ENCODE data around the gene IL12RB2. TPM values are rescaled to one million over a fixed set of nuclear protein-coding genes. Genes with fewer than 3 reads are reported as not detected.

The IL12RB2 gene
- total RNA-seq, 1 experiment from 2014 or later, result not detected

DNA sequence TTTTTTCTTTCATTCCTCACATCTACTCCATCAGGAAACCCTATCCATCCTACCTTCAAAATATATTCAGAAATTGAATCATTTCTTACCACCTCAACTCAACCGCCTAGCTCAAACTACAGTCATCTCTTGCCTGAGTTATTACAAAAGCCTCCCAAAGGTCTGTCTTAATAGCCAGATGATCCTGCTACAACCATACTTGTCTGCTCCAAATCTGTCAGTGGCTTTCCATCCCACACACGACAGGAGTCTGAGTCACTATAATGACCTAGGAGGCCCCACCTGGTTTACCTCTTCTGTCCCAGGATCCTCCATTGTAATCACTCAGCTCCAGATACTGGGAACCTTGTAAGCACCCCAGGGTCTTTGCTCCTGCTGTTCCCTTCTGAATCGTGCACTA, 37.1 kb upstream of the IL12RB2 start:
- H3K4me1 ChIP-seq (replicated peaks; ENCODE audit: insufficient read depth), result no peaks in the 10 kb centered on the region
- no peak overlapping the region for H3K27ac ChIP-seq
- H3K4me2 ChIP-seq, result no peak overlapping the region
- TF ChIP-seq, protein P1, sequence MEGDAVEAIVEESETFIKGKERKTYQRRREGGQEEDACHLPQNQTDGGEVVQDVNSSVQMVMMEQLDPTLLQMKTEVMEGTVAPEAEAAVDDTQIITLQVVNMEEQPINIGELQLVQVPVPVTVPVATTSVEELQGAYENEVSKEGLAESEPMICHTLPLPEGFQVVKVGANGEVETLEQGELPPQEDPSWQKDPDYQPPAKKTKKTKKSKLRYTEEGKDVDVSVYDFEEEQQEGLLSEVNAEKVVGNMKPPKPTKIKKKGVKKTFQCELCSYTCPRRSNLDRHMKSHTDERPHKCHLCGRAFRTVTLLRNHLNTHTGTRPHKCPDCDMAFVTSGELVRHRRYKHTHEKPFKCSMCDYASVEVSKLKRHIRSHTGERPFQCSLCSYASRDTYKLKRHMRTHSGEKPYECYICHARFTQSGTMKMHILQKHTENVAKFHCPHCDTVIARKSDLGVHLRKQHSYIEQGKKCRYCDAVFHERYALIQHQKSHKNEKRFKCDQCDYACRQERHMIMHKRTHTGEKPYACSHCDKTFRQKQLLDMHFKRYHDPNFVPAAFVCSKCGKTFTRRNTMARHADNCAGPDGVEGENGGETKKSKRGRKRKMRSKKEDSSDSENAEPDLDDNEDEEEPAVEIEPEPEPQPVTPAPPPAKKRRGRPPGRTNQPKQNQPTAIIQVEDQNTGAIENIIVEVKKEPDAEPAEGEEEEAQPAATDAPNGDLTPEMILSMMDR (conservative IDR thresholded peaks at IDR 0.05), result no peak
- no peaks in the 10 kb centered on the region for H4K20me1 ChIP-seq (ENCODE audit: insufficient read depth)
- no TSS peak for BruUV-seq (replicated peaks)
- H3K9me3 ChIP-seq (ENCODE audit: insufficient read depth, low read depth), result no peaks in the 10 kb centered on the region
- ChIA-PET POLR2A (ENCODE audit: unreplicated experiment) (no interaction called here), CTCF (no interaction called here)
- no peaks in the 10 kb centered on the region for H3K9me2 ChIP-seq (ENCODE audit: insufficient read depth)
- no peak for DNase-seq
- H3K79me2 ChIP-seq (ENCODE audit: low read depth), result no peaks in the 10 kb centered on the region
- H3K27me3 ChIP-seq (ENCODE audit: insufficient read depth, low read depth), result no peaks in the 10 kb centered on the region
- intact Hi-C loops (cut with micrococcal nuclease; ENCODE audit: unreplicated experiment), result no loop called here
- no peak overlapping the region for H3K4me3 ChIP-seq
- H2AFZ ChIP-seq, result no peak overlapping the region
- no peaks in the 10 kb centered on the region for H3F3A ChIP-seq (ENCODE audit: insufficient read depth, low read depth)
- H3K36me3 ChIP-seq (ENCODE audit: low read depth), result no peaks in the 10 kb centered on the region

DNA sequence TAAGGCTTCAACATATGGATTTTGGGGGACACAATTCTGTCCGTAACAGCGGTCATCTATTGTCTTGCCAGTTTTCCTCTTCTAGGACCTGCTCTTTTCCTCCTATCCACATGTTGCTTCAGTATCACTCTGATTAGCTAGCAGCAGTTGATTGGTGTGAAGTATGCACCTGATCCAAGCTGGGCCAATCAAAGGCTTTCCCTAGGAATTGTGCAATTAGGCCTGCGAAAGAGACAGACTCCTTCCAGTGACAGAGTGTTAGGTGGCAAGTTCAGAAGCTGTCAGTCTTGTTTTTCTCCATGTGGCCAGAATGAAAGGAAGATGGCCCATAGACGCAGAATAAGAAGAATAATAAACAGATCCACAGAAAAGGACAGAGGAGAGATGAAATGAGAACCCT, 34.1 kb upstream of the IL12RB2 start:
- Histone ChIP-seq H3K4me3 (no peak overlapping the region), H3K4me1 (replicated peaks; ENCODE audit: insufficient read depth) (no peaks in the 10 kb centered on the region), H3K36me3 (ENCODE audit: low read depth) (no peaks in the 10 kb centered on the region), H2AFZ (no peak overlapping the region), H3K9me3 (ENCODE audit: insufficient read depth, low read depth) (no peaks in the 10 kb centered on the region), H3K27ac (no peak overlapping the region), H3K27me3 (ENCODE audit: insufficient read depth, low read depth) (no peaks in the 10 kb centered on the region), H3K9me2 (ENCODE audit: insufficient read depth) (no peaks in the 10 kb centered on the region), H4K20me1 (ENCODE audit: insufficient read depth) (no peaks in the 10 kb centered on the region), H3K79me2 (ENCODE audit: low read depth) (no peaks in the 10 kb centered on the region), H3K4me2 (no peak overlapping the region), H3F3A (ENCODE audit: insufficient read depth, low read depth) (no peaks in the 10 kb centered on the region)
- ChIA-PET POLR2A (ENCODE audit: unreplicated experiment) (no interaction called here), CTCF (no interaction called here)
- TF ChIP-seq, protein P1 (conservative IDR thresholded peaks at IDR 0.05), result no peak
- TF ChIP-seq EZH2 (IDR thresholded peaks at IDR 0.05; ENCODE audit: low read depth), result no peak
- DNase-seq, result no peak
- intact Hi-C loops (cut with micrococcal nuclease; ENCODE audit: unreplicated experiment), result no loop called here
- no TSS peak for BruUV-seq (replicated peaks)

DNA sequence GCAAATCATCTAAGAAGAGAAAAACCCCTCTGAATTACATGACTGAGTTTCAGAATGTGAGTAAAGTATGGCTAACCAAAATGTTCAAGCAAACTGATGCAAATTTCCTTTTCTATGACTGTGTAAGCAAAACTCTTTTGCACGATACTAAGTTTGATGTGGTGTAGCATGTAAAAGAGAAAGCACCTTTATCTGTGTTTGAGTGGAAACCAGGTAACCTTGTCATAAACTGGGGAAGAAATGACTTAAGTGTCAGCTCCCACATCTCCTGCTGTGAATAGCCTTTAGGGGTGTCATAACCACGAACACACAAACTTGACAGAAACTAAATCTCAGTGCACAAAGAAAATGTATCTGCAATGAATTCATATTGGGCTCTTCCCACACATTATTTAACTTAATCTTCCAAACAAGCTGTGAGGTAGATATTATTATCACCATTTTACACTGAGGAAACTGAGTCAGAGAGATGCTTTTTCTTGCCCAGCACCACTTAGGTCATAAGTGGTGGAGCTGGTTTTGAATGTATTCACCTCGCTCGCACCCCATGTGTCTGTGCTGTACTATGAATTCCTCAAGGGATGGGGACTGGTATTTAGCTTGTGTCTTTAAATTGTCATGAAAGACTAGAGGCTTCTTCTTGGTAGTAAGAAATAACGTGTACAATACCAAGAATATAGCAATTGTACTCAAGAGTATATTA, 32.9 kb upstream of the IL12RB2 start:
- POLR2A ChIA-PET (ENCODE audit: unreplicated experiment), result no interaction called here
- Histone ChIP-seq H3K4me3 (no peak overlapping the region), H3K9me3 (ENCODE audit: insufficient read depth, low read depth) (no peaks in the 10 kb centered on the region), H3K27ac (no peak overlapping the region), H3K9me2 (ENCODE audit: insufficient read depth) (no peaks in the 10 kb centered on the region), H3K36me3 (ENCODE audit: low read depth) (no peaks in the 10 kb centered on the region), H3K4me2 (no peak overlapping the region), H3K4me1 (replicated peaks; ENCODE audit: insufficient read depth) (no peaks in the 10 kb centered on the region), H3K27me3 (ENCODE audit: insufficient read depth, low read depth) (no peaks in the 10 kb centered on the region), H2AFZ (no peak overlapping the region), H3F3A (ENCODE audit: insufficient read depth, low read depth) (no peaks in the 10 kb centered on the region), H3K79me2 (ENCODE audit: low read depth) (no peaks in the 10 kb centered on the region), H4K20me1 (ENCODE audit: insufficient read depth) (no peaks in the 10 kb centered on the region)
- no TSS peak for BruUV-seq (replicated peaks)
- TF ChIP-seq, protein P1 (conservative IDR thresholded peaks at IDR 0.05), result no peak
- TF ChIP-seq EZH2 (IDR thresholded peaks at IDR 0.05; ENCODE audit: low read depth), result no peak
- CTCF ChIA-PET, result no interaction called here
- no peak for DNase-seq
- intact Hi-C loops (cut with micrococcal nuclease; ENCODE audit: unreplicated experiment), result no loop called here

Measured in PC-9 (cell line).